ENCODE data around the gene SP5. TPM values are rescaled to one million over a fixed set of nuclear protein-coding genes. Genes with fewer than 3 reads are reported as not detected.
A peak's percentile ranks its signal among the peaks of the same experiment; 100 is the strongest.

The SP5 gene
- total and polyA plus RNA-seq, 9 of the 15 experiments (the other 6 are each of a cell fraction or from before 2014, with no cell fraction given), result 0.03 to 1.7 (median 0.16) TPM; not detected in 1

GRCh38 chr2:170714381-170715061, 616 bp upstream of the SP5 start (continued):
- TF ChIP-seq FOXM1 (IDR thresholded peaks at IDR 0.05; ENCODE audit: low read depth) (no peak), FOXM1 (CRISPR knock-in tag; IDR thresholded peaks at IDR 0.05; ENCODE audit: low read depth) (no peak), MBD2 (IDR thresholded peaks at IDR 0.05; ENCODE audit: borderline replicate concordance, low read depth) (no peak), ZC3H8 (IDR thresholded peaks at IDR 0.05) (no peak), TBL1XR1 (IDR thresholded peaks at IDR 0.05; ENCODE audit: low read length in 2 of 2) (0 out of 4 replicates have a peak, but pooled peaks of 1 of the 2 experiments have one; percentile 36), ZKSCAN8 (CRISPR knock-in tag; IDR thresholded peaks at IDR 0.05) (no peak), ZFPM2 (CRISPR knock-in tag; IDR thresholded peaks at IDR 0.05) (0 out of 2 replicates have a peak, but pooled peaks have one; percentile 39), GTF2F1 (IDR thresholded peaks at IDR 0.05; ENCODE audit: low read depth, low read length) (peak; percentile 52; the same call in 1 of the 2 replicates), SIX5 (IDR thresholded peaks at IDR 0.05; ENCODE audit: borderline replicate concordance in 1 of 2, insufficient read depth in 1 of 2, low read depth in 1 of 2, low read length in 2 of 2) (no peak), ZNF121 (CRISPR knock-in tag; conservative IDR thresholded peaks at IDR 0.05) (no peak), YBX1 (IDR thresholded peaks at IDR 0.05) (no peak), L3MBTL2 (IDR thresholded peaks at IDR 0.05) (peak; percentile 58), THRAP3 (IDR thresholded peaks at IDR 0.05; ENCODE audit: borderline replicate concordance) (no peak), POLR2A (conservative IDR thresholded peaks at IDR 0.05) (0 out of 2 replicates have a peak, but pooled peaks have one; percentile 44), TCF7 (IDR thresholded peaks at IDR 0.05; ENCODE audit: borderline replicate concordance) (no peak), YY1 (IDR thresholded peaks at IDR 0.05; ENCODE audit: borderline replicate concordance in 1 of 3, control insufficient read depth in 1 of 3, extremely low read depth in 1 of 3, insufficient read depth in 3 of 3, insufficient read length in 1 of 3, insufficient replicate concordance in 2 of 3, low read depth in 1 of 3, low read length in 2 of 3) (peak in 2 of 3 experiments; percentile 15 to 32), POLR2G (IDR thresholded peaks at IDR 0.05; ENCODE audit: low read depth, low read length) (peak; percentile 78), TAL1 (IDR thresholded peaks at IDR 0.05) (no peak), SLC30A9 (CRISPR knock-in tag; IDR thresholded peaks at IDR 0.05) (no peak)
- TF ChIP-seq, protein P1, sequence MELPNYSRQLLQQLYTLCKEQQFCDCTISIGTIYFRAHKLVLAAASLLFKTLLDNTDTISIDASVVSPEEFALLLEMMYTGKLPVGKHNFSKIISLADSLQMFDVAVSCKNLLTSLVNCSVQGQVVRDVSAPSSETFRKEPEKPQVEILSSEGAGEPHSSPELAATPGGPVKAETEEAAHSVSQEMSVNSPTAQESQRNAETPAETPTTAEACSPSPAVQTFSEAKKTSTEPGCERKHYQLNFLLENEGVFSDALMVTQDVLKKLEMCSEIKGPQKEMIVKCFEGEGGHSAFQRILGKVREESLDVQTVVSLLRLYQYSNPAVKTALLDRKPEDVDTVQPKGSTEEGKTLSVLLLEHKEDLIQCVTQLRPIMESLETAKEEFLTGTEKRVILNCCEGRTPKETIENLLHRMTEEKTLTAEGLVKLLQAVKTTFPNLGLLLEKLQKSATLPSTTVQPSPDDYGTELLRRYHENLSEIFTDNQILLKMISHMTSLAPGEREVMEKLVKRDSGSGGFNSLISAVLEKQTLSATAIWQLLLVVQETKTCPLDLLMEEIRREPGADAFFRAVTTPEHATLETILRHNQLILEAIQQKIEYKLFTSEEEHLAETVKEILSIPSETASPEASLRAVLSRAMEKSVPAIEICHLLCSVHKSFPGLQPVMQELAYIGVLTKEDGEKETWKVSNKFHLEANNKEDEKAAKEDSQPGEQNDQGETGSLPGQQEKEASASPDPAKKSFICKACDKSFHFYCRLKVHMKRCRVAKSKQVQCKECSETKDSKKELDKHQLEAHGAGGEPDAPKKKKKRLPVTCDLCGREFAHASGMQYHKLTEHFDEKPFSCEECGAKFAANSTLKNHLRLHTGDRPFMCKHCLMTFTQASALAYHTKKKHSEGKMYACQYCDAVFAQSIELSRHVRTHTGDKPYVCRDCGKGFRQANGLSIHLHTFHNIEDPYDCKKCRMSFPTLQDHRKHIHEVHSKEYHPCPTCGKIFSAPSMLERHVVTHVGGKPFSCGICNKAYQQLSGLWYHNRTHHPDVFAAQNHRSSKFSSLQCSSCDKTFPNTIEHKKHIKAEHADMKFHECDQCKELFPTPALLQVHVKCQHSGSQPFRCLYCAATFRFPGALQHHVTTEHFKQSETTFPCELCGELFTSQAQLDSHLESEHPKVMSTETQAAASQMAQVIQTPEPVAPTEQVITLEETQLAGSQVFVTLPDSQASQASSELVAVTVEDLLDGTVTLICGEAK (IDR thresholded peaks at IDR 0.05), result peak; percentile 62; the same call in 1 of the 2 replicates
- TF ChIP-seq, protein P1 (CRISPR knock-in tag; IDR thresholded peaks at IDR 0.05), result 0 out of 2 replicates have a peak, but pooled peaks have one; percentile 25
